Measurements from ENCODE around the gene DHFR. TPM values are rescaled to one million over a fixed set of nuclear protein-coding genes. Genes with fewer than 3 reads are reported as not detected.

DHFR gene
- total RNA-seq, 1 donor from 2014 or later = 128 TPM

- no peak overlapping the region for H3K4me2 ChIP-seq
- no peaks in the 10 kb centered on the region for H3K9me3 Mint-ChIP-seq
- H3K4me3 ChIP-seq = no peak overlapping the region
- H3K4me1 ChIP-seq = no peaks in the 10 kb centered on the region
- H3K36me3 Mint-ChIP-seq = no peaks in the 10 kb centered on the region
- DNase-seq (ENCODE audit: low spot score) = no peak
- no peak overlapping the region for H2AFZ ChIP-seq (replicated peaks)
- H3K27me3 Mint-ChIP-seq (ENCODE audit: insufficient read depth, low read depth) = no peaks in the 10 kb centered on the region
- TF ChIP-seq EZH2phosphoT487 (IDR thresholded peaks at IDR 0.05) = no peak
- TF ChIP-seq CTCF (IDR thresholded peaks at IDR 0.05) = no peak
- no peak for TF ChIP-seq EZH2 (IDR thresholded peaks at IDR 0.05)
- H3K4me3 Mint-ChIP-seq = no peak overlapping the region
- H3K79me2 ChIP-seq (ENCODE audit: low read depth) = no peaks in the 10 kb centered on the region
- H3K4me1 Mint-ChIP-seq = no peaks in the 10 kb centered on the region
- no peak overlapping the region for H3K27ac ChIP-seq
- H3K9ac ChIP-seq = no peak overlapping the region
- no peaks in the 10 kb centered on the region for H3K9me3 ChIP-seq (ENCODE audit: low read depth)
- H3K27ac Mint-ChIP-seq = no peak overlapping the region
- H3F3A ChIP-seq (ENCODE audit: low read depth) = peaks cover 8% of the 10 kb centered on the region
- H3K36me3 ChIP-seq = no peaks in the 10 kb centered on the region
- H3K27me3 ChIP-seq = no peaks in the 10 kb centered on the region
- no peaks in the 10 kb centered on the region for H4K20me1 ChIP-seq (ENCODE audit: low read depth)
Observed at GRCh38 chr5:80600943-80601693, 53.7 kb downstream of the DHFR start.

- no peak for DNase-seq (ENCODE audit: low spot score)
Observed at GRCh38 chr5:80597500-80597899, 57.3 kb downstream of the DHFR start.

GRCh38 chr5:80594810-80595209, 60.0 kb downstream of the DHFR start:
- Mint-ChIP-seq H3K27ac (no peak overlapping the region), H3K4me1 (peaks cover 2% of the 10 kb centered on the region), H3K9me3 (no peaks in the 10 kb centered on the region), H3K27me3 (ENCODE audit: insufficient read depth, low read depth) (no peaks in the 10 kb centered on the region), H3K4me3 (no peak overlapping the region), H3K36me3 (no peaks in the 10 kb centered on the region)
- no peak for DNase-seq (ENCODE audit: low spot score)
- no peak for TF ChIP-seq CTCF (IDR thresholded peaks at IDR 0.05)
- no peak for TF ChIP-seq EZH2phosphoT487 (IDR thresholded peaks at IDR 0.05)
- no peaks in the 10 kb centered on the region for H3K27me3 ChIP-seq
- no peak overlapping the region for H2AFZ ChIP-seq (replicated peaks)
- H3K9ac ChIP-seq = no peak overlapping the region
- peaks cover 6% of the 10 kb centered on the region for H3F3A ChIP-seq (ENCODE audit: low read depth)
- H3K9me3 ChIP-seq (ENCODE audit: low read depth) = no peaks in the 10 kb centered on the region
- H3K4me2 ChIP-seq = no peak overlapping the region
- H3K36me3 ChIP-seq = no peaks in the 10 kb centered on the region
- no peaks in the 10 kb centered on the region for H3K79me2 ChIP-seq (ENCODE audit: low read depth)
- H4K20me1 ChIP-seq (ENCODE audit: low read depth) = no peaks in the 10 kb centered on the region
- H3K4me1 ChIP-seq = peaks cover 9% of the 10 kb centered on the region
- H3K27ac ChIP-seq = no peak overlapping the region
- no peak overlapping the region for H3K4me3 ChIP-seq

More at GRCh38 chr5:80597500-80597899, 57.3 kb downstream of the DHFR start:
- Mint-ChIP-seq H3K27me3 (ENCODE audit: insufficient read depth, low read depth) (no peaks in the 10 kb centered on the region), H3K36me3 (no peaks in the 10 kb centered on the region), H3K4me3 (no peak overlapping the region), H3K27ac (no peak overlapping the region), H3K9me3 (no peaks in the 10 kb centered on the region), H3K4me1 (peaks cover 2% of the 10 kb centered on the region)
- TF ChIP-seq EZH2 (IDR thresholded peaks at IDR 0.05) (no peak), EZH2phosphoT487 (IDR thresholded peaks at IDR 0.05) (no peak), CTCF (IDR thresholded peaks at IDR 0.05) (no peak)
- Histone ChIP-seq H2AFZ (replicated peaks) (no peak overlapping the region), H3K36me3 (no peaks in the 10 kb centered on the region), H3K27me3 (no peaks in the 10 kb centered on the region), H3K4me1 (peaks cover 6% of the 10 kb centered on the region), H3K9ac (no peak overlapping the region), H3K27ac (no peak overlapping the region), H3K79me2 (ENCODE audit: low read depth) (no peaks in the 10 kb centered on the region), H4K20me1 (ENCODE audit: low read depth) (no peaks in the 10 kb centered on the region), H3F3A (ENCODE audit: low read depth) (peaks cover 11% of the 10 kb centered on the region), H3K9me3 (ENCODE audit: low read depth) (no peaks in the 10 kb centered on the region), H3K4me2 (no peak overlapping the region), H3K4me3 (no peak overlapping the region)

Measured in neural progenitor cell (in vitro differentiated cells).